ENCODE measurements around the gene SKIDA1. TPM values are rescaled to one million over a fixed set of nuclear protein-coding genes. Genes with fewer than 3 reads are reported as not detected.
A peak's percentile ranks its signal among the peaks of the same experiment; 100 is the strongest.

The SKIDA1 gene
- total RNA-seq, 1 experiment from 2014 or later = 9.4 TPM

DNA sequence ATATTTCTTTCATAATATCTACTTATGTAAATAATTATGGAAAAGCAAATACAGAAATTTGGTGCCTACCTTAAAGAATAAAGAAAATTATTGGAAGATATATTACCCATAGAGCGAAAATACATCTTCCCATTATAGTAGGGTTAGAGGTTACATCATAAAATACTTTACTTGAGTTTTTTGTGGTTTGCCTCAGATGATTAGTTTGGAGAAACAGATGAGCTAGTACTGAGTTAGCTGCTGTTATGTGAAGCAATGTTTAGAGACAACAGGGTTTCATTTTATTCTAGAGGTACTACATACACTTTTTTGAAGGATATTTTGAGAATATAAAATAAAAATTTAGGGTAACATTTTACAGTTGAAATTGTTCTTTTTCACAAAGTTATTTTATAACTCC is 5.7 kb upstream of the SKIDA1 start:
- Mint-ChIP-seq H3K4me1 (peaks cover 47% of the 10 kb centered on the region), H3K36me3 (peaks cover 3% of the 10 kb centered on the region), H3K27ac (no peak overlapping the region), H3K9me3 (no peaks in the 10 kb centered on the region), H3K4me3 (no peak overlapping the region), H3K27me3 (ENCODE audit: low read depth) (no peaks in the 10 kb centered on the region)
- ChIA-PET POLR2A (interaction anchor here (0.6 kb wide), 1 partner anchor 323 kb away, joined by 3 read pairs; no protein-coding TSS in a partner anchor), CTCF (no interaction called here)
- no peak for ATAC-seq
- no peak for DNase-seq (ENCODE audit: low spot score)
- no peak for TF ChIP-seq ZNF263 (CRISPR knock-in tag; IDR thresholded peaks at IDR 0.05; ENCODE audit: low read depth)
- TF ChIP-seq, protein P1, sequence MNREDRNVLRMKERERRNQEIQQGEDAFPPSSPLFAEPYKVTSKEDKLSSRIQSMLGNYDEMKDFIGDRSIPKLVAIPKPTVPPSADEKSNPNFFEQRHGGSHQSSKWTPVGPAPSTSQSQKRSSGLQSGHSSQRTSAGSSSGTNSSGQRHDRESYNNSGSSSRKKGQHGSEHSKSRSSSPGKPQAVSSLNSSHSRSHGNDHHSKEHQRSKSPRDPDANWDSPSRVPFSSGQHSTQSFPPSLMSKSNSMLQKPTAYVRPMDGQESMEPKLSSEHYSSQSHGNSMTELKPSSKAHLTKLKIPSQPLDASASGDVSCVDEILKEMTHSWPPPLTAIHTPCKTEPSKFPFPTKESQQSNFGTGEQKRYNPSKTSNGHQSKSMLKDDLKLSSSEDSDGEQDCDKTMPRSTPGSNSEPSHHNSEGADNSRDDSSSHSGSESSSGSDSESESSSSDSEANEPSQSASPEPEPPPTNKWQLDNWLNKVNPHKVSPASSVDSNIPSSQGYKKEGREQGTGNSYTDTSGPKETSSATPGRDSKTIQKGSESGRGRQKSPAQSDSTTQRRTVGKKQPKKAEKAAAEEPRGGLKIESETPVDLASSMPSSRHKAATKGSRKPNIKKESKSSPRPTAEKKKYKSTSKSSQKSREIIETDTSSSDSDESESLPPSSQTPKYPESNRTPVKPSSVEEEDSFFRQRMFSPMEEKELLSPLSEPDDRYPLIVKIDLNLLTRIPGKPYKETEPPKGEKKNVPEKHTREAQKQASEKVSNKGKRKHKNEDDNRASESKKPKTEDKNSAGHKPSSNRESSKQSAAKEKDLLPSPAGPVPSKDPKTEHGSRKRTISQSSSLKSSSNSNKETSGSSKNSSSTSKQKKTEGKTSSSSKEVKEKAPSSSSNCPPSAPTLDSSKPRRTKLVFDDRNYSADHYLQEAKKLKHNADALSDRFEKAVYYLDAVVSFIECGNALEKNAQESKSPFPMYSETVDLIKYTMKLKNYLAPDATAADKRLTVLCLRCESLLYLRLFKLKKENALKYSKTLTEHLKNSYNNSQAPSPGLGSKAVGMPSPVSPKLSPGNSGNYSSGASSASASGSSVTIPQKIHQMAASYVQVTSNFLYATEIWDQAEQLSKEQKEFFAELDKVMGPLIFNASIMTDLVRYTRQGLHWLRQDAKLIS (CRISPR knock-in tag; IDR thresholded peaks at IDR 0.05; ENCODE audit: borderline replicate concordance) = no peak
- no peak for TF ChIP-seq JAZF1 (CRISPR knock-in tag; IDR thresholded peaks at IDR 0.05)
- TF ChIP-seq, protein P2, sequence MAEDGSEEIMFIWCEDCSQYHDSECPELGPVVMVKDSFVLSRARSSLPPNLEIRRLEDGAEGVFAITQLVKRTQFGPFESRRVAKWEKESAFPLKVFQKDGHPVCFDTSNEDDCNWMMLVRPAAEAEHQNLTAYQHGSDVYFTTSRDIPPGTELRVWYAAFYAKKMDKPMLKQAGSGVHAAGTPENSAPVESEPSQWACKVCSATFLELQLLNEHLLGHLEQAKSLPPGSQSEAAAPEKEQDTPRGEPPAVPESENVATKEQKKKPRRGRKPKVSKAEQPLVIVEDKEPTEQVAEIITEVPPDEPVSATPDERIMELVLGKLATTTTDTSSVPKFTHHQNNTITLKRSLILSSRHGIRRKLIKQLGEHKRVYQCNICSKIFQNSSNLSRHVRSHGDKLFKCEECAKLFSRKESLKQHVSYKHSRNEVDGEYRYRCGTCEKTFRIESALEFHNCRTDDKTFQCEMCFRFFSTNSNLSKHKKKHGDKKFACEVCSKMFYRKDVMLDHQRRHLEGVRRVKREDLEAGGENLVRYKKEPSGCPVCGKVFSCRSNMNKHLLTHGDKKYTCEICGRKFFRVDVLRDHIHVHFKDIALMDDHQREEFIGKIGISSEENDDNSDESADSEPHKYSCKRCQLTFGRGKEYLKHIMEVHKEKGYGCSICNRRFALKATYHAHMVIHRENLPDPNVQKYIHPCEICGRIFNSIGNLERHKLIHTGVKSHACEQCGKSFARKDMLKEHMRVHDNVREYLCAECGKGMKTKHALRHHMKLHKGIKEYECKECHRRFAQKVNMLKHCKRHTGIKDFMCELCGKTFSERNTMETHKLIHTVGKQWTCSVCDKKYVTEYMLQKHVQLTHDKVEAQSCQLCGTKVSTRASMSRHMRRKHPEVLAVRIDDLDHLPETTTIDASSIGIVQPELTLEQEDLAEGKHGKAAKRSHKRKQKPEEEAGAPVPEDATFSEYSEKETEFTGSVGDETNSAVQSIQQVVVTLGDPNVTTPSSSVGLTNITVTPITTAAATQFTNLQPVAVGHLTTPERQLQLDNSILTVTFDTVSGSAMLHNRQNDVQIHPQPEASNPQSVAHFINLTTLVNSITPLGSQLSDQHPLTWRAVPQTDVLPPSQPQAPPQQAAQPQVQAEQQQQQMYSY (CRISPR knock-in tag; IDR thresholded peaks at IDR 0.05) = no peak
- no peak for TF ChIP-seq SMAD3 (CRISPR knock-in tag; IDR thresholded peaks at IDR 0.05; ENCODE audit: borderline replicate concordance)
- TF ChIP-seq, protein P3, sequence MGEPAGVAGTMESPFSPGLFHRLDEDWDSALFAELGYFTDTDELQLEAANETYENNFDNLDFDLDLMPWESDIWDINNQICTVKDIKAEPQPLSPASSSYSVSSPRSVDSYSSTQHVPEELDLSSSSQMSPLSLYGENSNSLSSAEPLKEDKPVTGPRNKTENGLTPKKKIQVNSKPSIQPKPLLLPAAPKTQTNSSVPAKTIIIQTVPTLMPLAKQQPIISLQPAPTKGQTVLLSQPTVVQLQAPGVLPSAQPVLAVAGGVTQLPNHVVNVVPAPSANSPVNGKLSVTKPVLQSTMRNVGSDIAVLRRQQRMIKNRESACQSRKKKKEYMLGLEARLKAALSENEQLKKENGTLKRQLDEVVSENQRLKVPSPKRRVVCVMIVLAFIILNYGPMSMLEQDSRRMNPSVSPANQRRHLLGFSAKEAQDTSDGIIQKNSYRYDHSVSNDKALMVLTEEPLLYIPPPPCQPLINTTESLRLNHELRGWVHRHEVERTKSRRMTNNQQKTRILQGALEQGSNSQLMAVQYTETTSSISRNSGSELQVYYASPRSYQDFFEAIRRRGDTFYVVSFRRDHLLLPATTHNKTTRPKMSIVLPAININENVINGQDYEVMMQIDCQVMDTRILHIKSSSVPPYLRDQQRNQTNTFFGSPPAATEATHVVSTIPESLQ (CRISPR knock-in tag; IDR thresholded peaks at IDR 0.05) = no peak
- no peak for TF ChIP-seq ZNF219 (CRISPR knock-in tag; IDR thresholded peaks at IDR 0.05; ENCODE audit: borderline replicate concordance)
- no peak for TF ChIP-seq NR3C1 (CRISPR knock-in tag; conservative IDR thresholded peaks at IDR 0.05; ENCODE audit: low read depth)
- no peak for TF ChIP-seq ZNF671 (CRISPR knock-in tag; IDR thresholded peaks at IDR 0.05)

DNA sequence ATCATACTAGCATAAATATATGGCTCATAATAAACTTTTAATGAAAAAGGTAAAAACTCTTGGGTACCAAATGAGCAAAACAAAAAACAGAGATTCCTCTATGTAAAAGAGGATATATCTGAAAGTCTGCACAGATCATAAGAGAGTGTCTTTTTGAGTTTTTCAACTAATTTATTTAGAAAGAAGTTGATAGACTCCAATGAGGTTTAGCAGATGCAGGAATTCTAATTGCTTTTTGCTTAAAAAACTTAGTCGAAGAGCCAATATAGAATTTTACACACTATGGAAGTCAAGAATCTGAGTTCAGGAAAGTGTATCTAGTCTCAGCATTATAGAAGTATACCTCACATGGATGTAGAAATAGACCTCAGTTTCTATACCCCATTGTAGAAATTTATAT is 5.2 kb upstream of the SKIDA1 start:
- POLR2A ChIA-PET = interaction anchor here (1.0 kb wide), 1 partner anchor 22 kb away, joined by 3 read pairs; no protein-coding TSS in a partner anchor
- H3K27ac Mint-ChIP-seq = peak overlapping the region; percentile 65
- TF ChIP-seq ZNF121 (CRISPR knock-in tag; IDR thresholded peaks at IDR 0.05) = no peak
- no peak for TF ChIP-seq ETV6 (CRISPR knock-in tag; IDR thresholded peaks at IDR 0.05)
- no peak for TF ChIP-seq GTF2I (CRISPR knock-in tag; conservative IDR thresholded peaks at IDR 0.05)
- TF ChIP-seq KAT7 (CRISPR knock-in tag; IDR thresholded peaks at IDR 0.05; ENCODE audit: borderline replicate concordance) = no peak
- no peak for TF ChIP-seq FOXK1 (CRISPR knock-in tag; IDR thresholded peaks at IDR 0.05)
- TF ChIP-seq FOXJ3 (CRISPR knock-in tag; IDR thresholded peaks at IDR 0.05; ENCODE audit: borderline replicate concordance) = no peak
- TF ChIP-seq HMGA2 (CRISPR knock-in tag; IDR thresholded peaks at IDR 0.05) = no peak
- no peak for TF ChIP-seq CREM (CRISPR knock-in tag; IDR thresholded peaks at IDR 0.05)
- no peak for TF ChIP-seq ZBTB21 (CRISPR knock-in tag; IDR thresholded peaks at IDR 0.05; ENCODE audit: borderline replicate concordance)
- TF ChIP-seq PRRX2 (CRISPR knock-in tag; IDR thresholded peaks at IDR 0.05) = no peak
- TF ChIP-seq, protein P4, sequence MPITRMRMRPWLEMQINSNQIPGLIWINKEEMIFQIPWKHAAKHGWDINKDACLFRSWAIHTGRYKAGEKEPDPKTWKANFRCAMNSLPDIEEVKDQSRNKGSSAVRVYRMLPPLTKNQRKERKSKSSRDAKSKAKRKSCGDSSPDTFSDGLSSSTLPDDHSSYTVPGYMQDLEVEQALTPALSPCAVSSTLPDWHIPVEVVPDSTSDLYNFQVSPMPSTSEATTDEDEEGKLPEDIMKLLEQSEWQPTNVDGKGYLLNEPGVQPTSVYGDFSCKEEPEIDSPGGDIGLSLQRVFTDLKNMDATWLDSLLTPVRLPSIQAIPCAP (CRISPR knock-in tag; IDR thresholded peaks at IDR 0.05) = no peak
- TF ChIP-seq JAZF1 (CRISPR knock-in tag; IDR thresholded peaks at IDR 0.05) = no peak
- no peak for TF ChIP-seq MYBL2 (CRISPR knock-in tag; IDR thresholded peaks at IDR 0.05)
- TF ChIP-seq, protein P5, sequence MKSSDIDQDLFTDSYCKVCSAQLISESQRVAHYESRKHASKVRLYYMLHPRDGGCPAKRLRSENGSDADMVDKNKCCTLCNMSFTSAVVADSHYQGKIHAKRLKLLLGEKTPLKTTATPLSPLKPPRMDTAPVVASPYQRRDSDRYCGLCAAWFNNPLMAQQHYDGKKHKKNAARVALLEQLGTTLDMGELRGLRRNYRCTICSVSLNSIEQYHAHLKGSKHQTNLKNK (CRISPR knock-in tag; IDR thresholded peaks at IDR 0.05) = no peak
- TF ChIP-seq GABPB1 (CRISPR knock-in tag; IDR thresholded peaks at IDR 0.05) = no peak
- no peak for TF ChIP-seq EMX1 (CRISPR knock-in tag; IDR thresholded peaks at IDR 0.05)
- TF ChIP-seq NR3C1 (CRISPR knock-in tag; conservative IDR thresholded peaks at IDR 0.05; ENCODE audit: low read depth) = no peak

More for the DNA sequence above, 5.2 kb upstream of the SKIDA1 start:
- Mint-ChIP-seq H3K4me3 (no peak overlapping the region), H3K9me3 (no peaks in the 10 kb centered on the region), H3K4me1 (peaks cover 43% of the 10 kb centered on the region), H3K36me3 (peaks cover 2% of the 10 kb centered on the region), H3K27me3 (ENCODE audit: low read depth) (no peaks in the 10 kb centered on the region)
- CTCF ChIA-PET = no interaction called here
- ATAC-seq (no peak), DNase-seq (ENCODE audit: low spot score) (no peak)
